ENCODE results near the gene GRHPR.

GRHPR gene

DNA sequence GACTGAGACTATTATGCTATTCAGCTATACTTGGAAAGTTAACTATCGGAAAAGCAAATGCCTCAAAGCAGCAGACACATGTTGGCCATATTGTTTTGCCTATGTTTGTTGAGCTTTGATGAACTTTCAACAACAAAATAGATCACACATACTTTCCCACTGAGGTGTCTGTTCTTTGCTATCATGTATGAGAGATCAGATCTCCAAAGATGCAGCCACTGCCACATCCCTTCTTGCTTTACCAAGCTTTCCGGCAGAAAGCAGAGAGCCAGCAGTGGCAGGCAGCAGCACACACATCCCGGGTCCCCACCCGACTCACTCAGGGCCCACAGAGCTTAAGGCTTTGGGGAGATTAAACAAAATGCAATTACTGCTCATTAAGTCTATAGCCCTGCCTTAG lies 23.9 kb downstream of the GRHPR start:
- Histone ChIP-seq H3K4me3 (ENCODE audit: low read depth, low read length) (no peak overlapping the region), H3K79me2 (ENCODE audit: control insufficient read depth, insufficient read depth, low read length, unreplicated experiment) (peaks cover 23% of the 10 kb centered on the region), H2AFZ (ENCODE audit: low read length, unreplicated experiment) (no peak overlapping the region), H3K36me3 (ENCODE audit: insufficient read depth, low read length) (peaks cover 3% of the 10 kb centered on the region; the same call in 1 of the 2 replicates), H3K27ac (ENCODE audit: low read depth, low read length) (no peak overlapping the region), H3K27me3 (ENCODE audit: insufficient read depth, low read length) (no peaks in the 10 kb centered on the region), H3K4me1 (ENCODE audit: control insufficient read depth, insufficient read depth, low read length, unreplicated experiment) (no peaks in the 10 kb centered on the region)

DNA sequence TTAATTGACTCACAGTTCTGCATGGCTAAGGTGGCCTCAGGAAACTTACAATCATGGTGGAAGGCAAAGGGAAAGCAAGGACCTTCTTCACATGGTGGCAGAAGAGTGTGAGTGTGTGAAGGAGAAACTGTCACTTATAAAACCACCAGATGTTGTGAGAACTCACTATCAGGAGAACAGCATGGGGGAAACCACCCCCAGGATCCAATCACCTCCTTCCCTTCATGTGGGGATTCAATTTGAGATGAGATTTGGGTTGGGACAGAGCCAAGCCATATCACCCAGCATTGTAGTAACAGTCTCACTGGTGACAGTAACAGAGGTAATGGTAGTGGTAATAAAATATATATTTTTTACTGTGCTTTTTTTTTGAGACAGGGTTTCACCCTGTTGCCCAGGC lies 24.6 kb downstream of the GRHPR start:
- no peaks in the 10 kb centered on the region for H3K27me3 ChIP-seq (ENCODE audit: insufficient read depth, low read length)
- H3K36me3 ChIP-seq (ENCODE audit: insufficient read depth, low read length): no peaks in the 10 kb centered on the region
- no peak overlapping the region for H3K4me3 ChIP-seq (ENCODE audit: low read depth, low read length)
- H3K27ac ChIP-seq (ENCODE audit: low read depth, low read length): no peak overlapping the region
- no peaks in the 10 kb centered on the region for H3K4me1 ChIP-seq (ENCODE audit: control insufficient read depth, insufficient read depth, low read length, unreplicated experiment)
- H2AFZ ChIP-seq (ENCODE audit: low read length, unreplicated experiment): no peak overlapping the region
- H3K79me2 ChIP-seq (ENCODE audit: control insufficient read depth, insufficient read depth, low read length, unreplicated experiment): peaks cover 23% of the 10 kb centered on the region

GRCh38 chr9:37449862-37450632 lies 27.6 kb downstream of the GRHPR start:
- Histone ChIP-seq H3K79me2 (ENCODE audit: control insufficient read depth, insufficient read depth, low read length, unreplicated experiment) (peaks cover 33% of the 10 kb centered on the region), H3K4me1 (ENCODE audit: control insufficient read depth, insufficient read depth, low read length, unreplicated experiment) (no peaks in the 10 kb centered on the region), H3K27ac (ENCODE audit: low read depth, low read length) (no peak overlapping the region), H3K4me3 (ENCODE audit: low read depth, low read length) (no peak overlapping the region), H2AFZ (ENCODE audit: low read length, unreplicated experiment) (no peak overlapping the region), H3K27me3 (ENCODE audit: insufficient read depth, low read length) (no peaks in the 10 kb centered on the region), H3K36me3 (ENCODE audit: insufficient read depth, low read length) (no peaks in the 10 kb centered on the region)

- Histone ChIP-seq H3K27ac (ENCODE audit: low read depth, low read length) (no peak overlapping the region), H2AFZ (ENCODE audit: low read length, unreplicated experiment) (no peak overlapping the region), H3K36me3 (ENCODE audit: insufficient read depth, low read length) (no peaks in the 10 kb centered on the region), H3K4me3 (ENCODE audit: low read depth, low read length) (no peak overlapping the region), H3K79me2 (ENCODE audit: control insufficient read depth, insufficient read depth, low read length, unreplicated experiment) (peaks cover 48% of the 10 kb centered on the region), H3K4me1 (ENCODE audit: control insufficient read depth, insufficient read depth, low read length, unreplicated experiment) (no peaks in the 10 kb centered on the region), H3K27me3 (ENCODE audit: insufficient read depth, low read length) (no peaks in the 10 kb centered on the region)
Measured at GRCh38 chr9:37451628-37452027, 29.1 kb downstream of the GRHPR start.

GRCh38 chr9:37452611-37453010 lies 30.1 kb downstream of the GRHPR start:
- H3K27me3 ChIP-seq (ENCODE audit: insufficient read depth, low read length): no peaks in the 10 kb centered on the region
- H3K27ac ChIP-seq (ENCODE audit: low read depth, low read length): no peak overlapping the region
- H2AFZ ChIP-seq (ENCODE audit: low read length, unreplicated experiment): no peak overlapping the region
- H3K4me3 ChIP-seq (ENCODE audit: low read depth, low read length): no peak overlapping the region
- 0 out of 2 replicates have a peak, but pooled peaks cover 5% of the 10 kb centered on the region for H3K36me3 ChIP-seq (ENCODE audit: insufficient read depth, low read length)
- no peaks in the 10 kb centered on the region for H3K4me1 ChIP-seq (ENCODE audit: control insufficient read depth, insufficient read depth, low read length, unreplicated experiment)
- H3K79me2 ChIP-seq (ENCODE audit: control insufficient read depth, insufficient read depth, low read length, unreplicated experiment): peaks cover 57% of the 10 kb centered on the region

DNA sequence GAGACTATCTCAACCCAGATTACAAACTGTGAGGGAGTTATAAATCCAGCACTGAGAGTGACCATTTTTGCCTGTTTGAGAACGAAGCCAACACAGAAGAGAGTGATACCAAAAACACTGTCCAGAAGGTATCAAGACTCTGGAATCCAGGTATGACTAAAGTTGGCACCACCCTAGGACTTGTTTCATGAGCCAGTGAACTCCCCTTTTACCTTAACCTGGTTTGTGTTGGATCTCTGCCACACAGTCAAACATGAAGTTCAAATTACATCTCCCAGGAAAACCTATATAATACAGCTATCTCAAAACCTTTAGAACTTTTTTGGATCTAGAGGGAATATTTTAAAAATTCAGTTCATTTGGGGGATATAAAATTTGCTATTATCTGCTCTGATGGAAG lies 31.3 kb downstream of the GRHPR start:
- peaks cover 59% of the 10 kb centered on the region for H3K79me2 ChIP-seq (ENCODE audit: control insufficient read depth, insufficient read depth, low read length, unreplicated experiment)
- no peaks in the 10 kb centered on the region for H3K4me1 ChIP-seq (ENCODE audit: control insufficient read depth, insufficient read depth, low read length, unreplicated experiment)
- no peak overlapping the region for H3K4me3 ChIP-seq (ENCODE audit: low read depth, low read length)
- H3K27me3 ChIP-seq (ENCODE audit: insufficient read depth, low read length): no peaks in the 10 kb centered on the region
- 0 out of 2 replicates have a peak, but pooled peaks cover 5% of the 10 kb centered on the region for H3K36me3 ChIP-seq (ENCODE audit: insufficient read depth, low read length)
- no peak overlapping the region for H2AFZ ChIP-seq (ENCODE audit: low read length, unreplicated experiment)
- no peak overlapping the region for H3K27ac ChIP-seq (ENCODE audit: low read depth, low read length)

- Histone ChIP-seq H3K27me3 (ENCODE audit: insufficient read depth, low read length) (no peaks in the 10 kb centered on the region), H3K4me1 (ENCODE audit: control insufficient read depth, insufficient read depth, low read length, unreplicated experiment) (no peaks in the 10 kb centered on the region), H3K79me2 (ENCODE audit: control insufficient read depth, insufficient read depth, low read length, unreplicated experiment) (peaks cover 62% of the 10 kb centered on the region), H3K36me3 (ENCODE audit: insufficient read depth, low read length) (0 out of 2 replicates have a peak, but pooled peaks cover 5% of the 10 kb centered on the region), H3K4me3 (ENCODE audit: low read depth, low read length) (no peak overlapping the region), H3K27ac (ENCODE audit: low read depth, low read length) (no peak overlapping the region), H2AFZ (ENCODE audit: low read length, unreplicated experiment) (no peak overlapping the region)
Measured at GRCh38 chr9:37454238-37454637, 31.7 kb downstream of the GRHPR start.

DNA sequence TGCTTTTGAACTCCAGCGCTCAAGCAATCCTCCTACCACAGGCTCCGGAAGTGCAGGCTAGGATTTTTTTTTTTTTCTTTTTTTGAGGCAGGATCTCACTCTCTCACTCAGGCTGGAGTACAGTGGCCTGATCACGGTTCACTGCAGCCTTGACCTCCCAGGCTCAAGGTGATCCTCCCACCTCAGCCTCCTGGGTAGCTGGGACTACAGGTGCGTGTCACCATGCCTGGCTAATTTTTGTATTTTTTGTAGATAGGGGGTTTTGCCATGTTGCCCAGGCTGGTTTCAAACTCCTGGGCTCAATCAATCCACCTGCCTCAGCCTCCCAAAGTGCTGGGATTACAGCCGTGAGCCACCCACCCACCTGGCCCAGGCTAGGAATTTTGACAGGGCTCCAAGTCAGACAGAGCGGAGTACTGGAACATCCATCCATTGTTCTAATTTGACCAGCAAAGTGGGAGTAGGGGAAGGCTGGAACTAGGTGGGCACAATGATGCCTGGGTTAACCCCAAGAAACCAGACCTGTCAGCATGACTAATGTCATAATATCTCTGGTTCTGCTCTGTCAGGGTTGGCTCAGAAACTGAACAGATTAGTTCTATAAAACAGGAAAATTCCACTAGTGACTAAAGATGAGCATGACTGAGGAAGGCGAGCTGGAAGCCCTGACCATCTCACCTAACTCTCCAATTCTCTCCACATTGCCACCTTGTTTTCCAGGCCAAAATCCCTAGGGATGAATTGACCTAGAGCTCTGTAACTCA lies 33.6 kb downstream of the GRHPR start:
- H3K79me2 ChIP-seq (ENCODE audit: control insufficient read depth, insufficient read depth, low read length, unreplicated experiment): peaks cover 66% of the 10 kb centered on the region
- 0 out of 2 replicates have a peak, but pooled peaks cover 5% of the 10 kb centered on the region for H3K36me3 ChIP-seq (ENCODE audit: insufficient read depth, low read length)
- H3K4me3 ChIP-seq (ENCODE audit: low read depth, low read length): no peak overlapping the region
- H3K4me1 ChIP-seq (ENCODE audit: control insufficient read depth, insufficient read depth, low read length, unreplicated experiment): no peaks in the 10 kb centered on the region
- no peak overlapping the region for H2AFZ ChIP-seq (ENCODE audit: low read length, unreplicated experiment)
- no peaks in the 10 kb centered on the region for H3K27me3 ChIP-seq (ENCODE audit: insufficient read depth, low read length)
- no peak overlapping the region for H3K27ac ChIP-seq (ENCODE audit: low read depth, low read length)

DNA sequence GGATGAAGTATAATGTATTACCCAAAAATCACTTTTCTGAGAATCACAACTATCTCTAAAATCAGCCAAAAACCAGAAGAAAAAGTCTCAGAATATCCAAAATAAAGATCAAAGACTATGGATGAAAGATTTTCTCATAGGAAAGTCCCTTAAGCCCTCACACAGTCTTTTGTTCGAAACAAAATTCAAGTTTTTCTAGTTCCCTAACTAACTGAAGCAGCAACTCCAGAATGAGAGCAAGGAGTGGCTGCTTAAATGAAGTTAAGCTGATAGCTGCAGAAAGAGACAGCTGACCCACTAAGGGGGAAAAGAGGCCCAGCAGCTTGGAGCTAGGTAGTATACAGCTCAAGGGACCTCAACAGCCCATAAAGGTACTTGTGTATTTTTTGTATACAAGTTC lies 34.3 kb downstream of the GRHPR start:
- Histone ChIP-seq H3K4me1 (ENCODE audit: control insufficient read depth, insufficient read depth, low read length, unreplicated experiment) (no peaks in the 10 kb centered on the region), H3K36me3 (ENCODE audit: insufficient read depth, low read length) (0 out of 2 replicates have a peak, but pooled peaks cover 5% of the 10 kb centered on the region), H3K27ac (ENCODE audit: low read depth, low read length) (no peak overlapping the region), H3K79me2 (ENCODE audit: control insufficient read depth, insufficient read depth, low read length, unreplicated experiment) (peaks cover 73% of the 10 kb centered on the region), H2AFZ (ENCODE audit: low read length, unreplicated experiment) (no peak overlapping the region), H3K27me3 (ENCODE audit: insufficient read depth, low read length) (no peaks in the 10 kb centered on the region), H3K4me3 (ENCODE audit: low read depth, low read length) (no peak overlapping the region)

- Histone ChIP-seq H3K4me3 (ENCODE audit: low read depth, low read length) (peak overlapping the region; percentile 91), H3K79me2 (ENCODE audit: control insufficient read depth, insufficient read depth, low read length, unreplicated experiment) (peaks cover 49% of the 10 kb centered on the region), H3K36me3 (ENCODE audit: insufficient read depth, low read length) (no peaks in the 10 kb centered on the region), H3K27ac (ENCODE audit: low read depth, low read length) (peak overlapping the region; percentile 95), H3K4me1 (ENCODE audit: control insufficient read depth, insufficient read depth, low read length, unreplicated experiment) (peaks cover 18% of the 10 kb centered on the region), H3K27me3 (ENCODE audit: insufficient read depth, low read length) (no peaks in the 10 kb centered on the region), H2AFZ (ENCODE audit: low read length, unreplicated experiment) (no peak overlapping the region)
Measured at GRCh38 chr9:37464006-37464405, 41.5 kb downstream of the GRHPR start.
